Measurements from ENCODE around the gene FBXL13. TPM values are rescaled to one million over a fixed set of nuclear protein-coding genes. Genes with fewer than 3 reads are reported as not detected.
A peak's percentile ranks its signal among the peaks of the same experiment; 100 is the strongest.

Gene FBXL13
- total RNA-seq, 4 donors from 2014 or later, result 0.35 to 2.6 (median 1.3) TPM; not detected in 1

DNA sequence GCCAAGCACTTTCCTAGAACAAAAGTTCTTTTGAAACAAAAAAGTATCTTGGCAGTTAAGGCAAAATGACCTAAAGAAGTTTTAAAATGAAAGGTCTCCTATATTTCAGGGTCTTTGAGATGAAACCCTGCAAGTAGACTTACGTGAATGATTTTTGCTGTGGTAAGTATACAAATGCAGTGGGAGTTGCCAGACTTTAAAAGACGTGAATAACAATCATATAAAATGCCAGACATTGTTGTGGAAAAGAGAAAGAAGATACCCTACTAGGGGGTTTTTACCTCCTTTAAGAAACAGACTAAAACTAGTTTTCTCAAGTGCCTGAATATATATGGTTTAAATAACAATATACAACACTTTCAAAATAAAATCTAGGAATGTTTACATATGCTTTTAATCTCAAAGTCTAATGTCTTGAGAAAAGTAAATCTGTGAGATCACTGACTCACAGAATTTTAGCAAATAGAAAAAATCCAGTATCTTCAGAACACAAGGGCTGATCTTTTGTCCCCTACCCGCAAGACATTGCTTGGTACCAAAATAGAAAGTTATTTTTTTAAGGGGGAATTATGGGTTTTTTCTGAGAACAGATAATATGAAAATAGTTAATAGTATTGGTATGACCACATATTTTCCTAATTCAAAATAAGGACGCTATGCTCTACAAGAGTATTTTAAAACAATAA lies 132.3 kb downstream of the FBXL13 start:
- DNase-seq, result no peak
- Histone ChIP-seq H3K4me1 (no peaks in the 10 kb centered on the region), H3K27ac (no peak overlapping the region), H3K9me3 (no peaks in the 10 kb centered on the region), H3K4me3 (no peak overlapping the region), H3K27me3 (no peaks in the 10 kb centered on the region), H3K36me3 (no peaks in the 10 kb centered on the region)
- TF ChIP-seq, protein P1, sequence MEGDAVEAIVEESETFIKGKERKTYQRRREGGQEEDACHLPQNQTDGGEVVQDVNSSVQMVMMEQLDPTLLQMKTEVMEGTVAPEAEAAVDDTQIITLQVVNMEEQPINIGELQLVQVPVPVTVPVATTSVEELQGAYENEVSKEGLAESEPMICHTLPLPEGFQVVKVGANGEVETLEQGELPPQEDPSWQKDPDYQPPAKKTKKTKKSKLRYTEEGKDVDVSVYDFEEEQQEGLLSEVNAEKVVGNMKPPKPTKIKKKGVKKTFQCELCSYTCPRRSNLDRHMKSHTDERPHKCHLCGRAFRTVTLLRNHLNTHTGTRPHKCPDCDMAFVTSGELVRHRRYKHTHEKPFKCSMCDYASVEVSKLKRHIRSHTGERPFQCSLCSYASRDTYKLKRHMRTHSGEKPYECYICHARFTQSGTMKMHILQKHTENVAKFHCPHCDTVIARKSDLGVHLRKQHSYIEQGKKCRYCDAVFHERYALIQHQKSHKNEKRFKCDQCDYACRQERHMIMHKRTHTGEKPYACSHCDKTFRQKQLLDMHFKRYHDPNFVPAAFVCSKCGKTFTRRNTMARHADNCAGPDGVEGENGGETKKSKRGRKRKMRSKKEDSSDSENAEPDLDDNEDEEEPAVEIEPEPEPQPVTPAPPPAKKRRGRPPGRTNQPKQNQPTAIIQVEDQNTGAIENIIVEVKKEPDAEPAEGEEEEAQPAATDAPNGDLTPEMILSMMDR (IDR thresholded peaks at IDR 0.05), result no peak
- no peak for TF ChIP-seq POLR2A (IDR thresholded peaks at IDR 0.05)

DNA sequence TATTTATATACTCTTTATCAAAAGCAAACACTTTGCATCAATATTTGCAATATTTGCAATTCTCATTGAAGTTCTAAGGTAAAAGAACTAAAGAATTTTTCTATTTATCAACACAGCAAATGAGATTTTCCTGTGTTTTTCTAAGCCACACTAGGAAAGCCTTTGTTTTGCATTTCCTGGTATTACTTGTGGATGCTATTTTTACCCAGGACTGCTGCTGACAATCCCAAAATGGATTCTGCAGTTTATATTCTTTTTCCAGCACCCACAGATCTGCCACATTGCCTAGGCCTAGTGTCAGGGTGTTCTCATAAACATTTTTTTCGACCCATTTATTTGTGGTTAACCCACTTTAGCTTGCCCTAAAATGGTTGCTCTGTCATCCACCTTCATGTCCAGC lies 135.9 kb downstream of the FBXL13 start:
- H3K27ac ChIP-seq, result no peak overlapping the region
- TF ChIP-seq, protein P1 (IDR thresholded peaks at IDR 0.05), result no peak
- TF ChIP-seq POLR2A (IDR thresholded peaks at IDR 0.05), result no peak
- H3K27me3 ChIP-seq, result no peaks in the 10 kb centered on the region
- H3K9me3 ChIP-seq, result no peaks in the 10 kb centered on the region
- no peaks in the 10 kb centered on the region for H3K4me1 ChIP-seq
- no peak for DNase-seq
- no peaks in the 10 kb centered on the region for H3K36me3 ChIP-seq
- H3K4me3 ChIP-seq, result no peak overlapping the region

DNA sequence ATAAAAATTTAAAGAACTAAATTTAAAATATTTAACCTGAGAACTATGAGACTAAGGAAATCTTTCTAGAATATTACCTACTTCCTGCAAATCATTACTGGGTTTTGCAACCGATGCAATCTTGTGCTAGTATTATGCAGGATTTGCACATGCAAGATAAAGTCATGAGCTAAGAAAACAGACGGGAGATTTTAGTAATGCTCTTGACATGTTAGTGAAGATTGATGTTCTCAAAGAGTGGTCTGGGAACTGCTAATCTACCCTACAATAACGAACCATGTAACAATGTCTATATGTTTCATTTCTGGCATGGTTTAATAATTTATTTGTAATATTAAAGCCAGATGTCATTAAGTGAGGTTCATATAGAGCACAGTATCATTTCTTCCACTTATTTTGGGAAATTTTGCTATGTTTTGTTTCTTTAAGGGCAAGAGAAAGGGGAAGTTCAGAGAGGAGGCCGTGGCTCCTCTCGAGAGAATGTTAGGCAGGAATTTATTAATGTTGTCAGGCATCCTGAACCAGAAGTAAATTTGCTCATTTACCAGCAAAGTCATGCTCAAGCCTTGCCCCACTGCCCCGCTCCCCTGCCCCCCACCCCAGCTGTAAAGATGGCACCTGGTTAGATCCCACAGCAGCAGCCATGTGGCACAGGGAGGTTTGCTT lies 139.0 kb downstream of the FBXL13 start:
- H3K4me3 ChIP-seq, result no peak overlapping the region
- H3K4me1 ChIP-seq, result no peaks in the 10 kb centered on the region
- DNase-seq, result no peak
- H3K27me3 ChIP-seq, result no peaks in the 10 kb centered on the region
- no peaks in the 10 kb centered on the region for H3K36me3 ChIP-seq
- no peak for TF ChIP-seq POLR2A (IDR thresholded peaks at IDR 0.05)
- TF ChIP-seq, protein P1 (IDR thresholded peaks at IDR 0.05), result no peak
- no peaks in the 10 kb centered on the region for H3K9me3 ChIP-seq
- peak overlapping the region in 1 of 4 donors; percentile 9 for H3K27ac ChIP-seq

DNA sequence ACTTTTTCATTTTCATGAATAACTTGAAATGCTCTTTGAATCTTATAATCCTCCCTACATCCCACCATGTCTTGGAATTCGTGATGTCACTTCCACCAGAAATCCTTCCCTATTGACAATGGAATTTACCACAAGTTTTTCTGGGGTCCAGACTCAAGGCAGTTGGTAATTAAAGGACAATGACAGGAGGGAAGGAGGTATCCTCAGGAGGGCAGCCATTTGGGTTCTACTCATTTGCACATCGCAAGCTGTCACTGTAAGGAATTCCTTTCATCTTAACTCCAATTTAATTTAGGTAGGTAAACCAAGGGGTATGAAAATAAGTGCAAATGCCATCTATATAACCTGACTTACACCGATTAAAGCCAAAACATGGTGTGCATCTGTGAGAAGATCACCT lies 139.9 kb downstream of the FBXL13 start:
- Histone ChIP-seq H3K4me3 (no peak overlapping the region), H3K27ac (no peak overlapping the region)

DNA sequence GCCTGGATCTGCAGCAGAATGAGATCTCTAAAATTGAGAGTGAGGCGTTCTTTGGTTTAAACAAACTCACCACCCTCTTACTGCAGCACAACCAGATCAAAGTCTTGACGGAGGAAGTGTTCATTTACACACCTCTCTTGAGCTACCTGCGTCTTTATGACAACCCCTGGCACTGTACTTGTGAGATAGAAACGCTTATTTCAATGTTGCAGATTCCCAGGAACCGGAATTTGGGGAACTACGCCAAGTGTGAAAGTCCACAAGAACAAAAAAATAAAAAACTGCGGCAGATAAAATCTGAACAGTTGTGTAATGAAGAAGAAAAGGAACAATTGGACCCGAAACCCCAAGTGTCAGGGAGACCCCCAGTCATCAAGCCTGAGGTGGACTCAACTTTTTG lies 140.4 kb downstream of the FBXL13 start:
- no peak for DNase-seq
- no peaks in the 10 kb centered on the region for H3K4me1 ChIP-seq
- H3K4me3 ChIP-seq, result no peak overlapping the region
- H3K27me3 ChIP-seq, result no peaks in the 10 kb centered on the region
- no peaks in the 10 kb centered on the region for H3K36me3 ChIP-seq
- no peaks in the 10 kb centered on the region for H3K9me3 ChIP-seq
- no peak for TF ChIP-seq POLR2A (IDR thresholded peaks at IDR 0.05)
- TF ChIP-seq, protein P1 (IDR thresholded peaks at IDR 0.05), result no peak
- H3K27ac ChIP-seq, result peak overlapping the region in 1 of 4 donors; percentile 3

More for the DNA sequence above, 139.9 kb downstream of the FBXL13 start:
- no peaks in the 10 kb centered on the region for H3K9me3 ChIP-seq
- H3K36me3 ChIP-seq, result no peaks in the 10 kb centered on the region
- no peak for DNase-seq
- TF ChIP-seq, protein P1 (IDR thresholded peaks at IDR 0.05), result no peak
- no peaks in the 10 kb centered on the region for H3K27me3 ChIP-seq
- H3K4me1 ChIP-seq, result no peaks in the 10 kb centered on the region
